Osteoblast (primary cell): ENCODE measurements around the gene OR2A42. TPM values are rescaled to one million over a fixed set of nuclear protein-coding genes. Genes with fewer than 3 reads are reported as not detected.
"Not testable (repeated sequence)": the region's sequence is repeated elsewhere in the genome, so short reads cannot be mapped to it uniquely, and the experiment has no call there.

ENCODE experiments used
- DNase-seq: peaks from one replicate; pipeline ENCODE4 v3.0.0; 2011; ENCODE audit warnings: low spot score, mixed read lengths; ENCODE audit not compliant: insufficient read length; ENCODE audit errors: missing footprints
- H2AFZ ChIP-seq: 2 replicates; pipeline ENCODE4 v1.6.0; 2011; ENCODE audit warnings: mild to moderate bottlenecking, low read length
- H3K27ac ChIP-seq: 2 replicates; pipeline ENCODE4 v1.5.1; 2011; ENCODE audit warnings: mild to moderate bottlenecking, low read depth, low read length, moderate library complexity
- H3K27me3 ChIP-seq: 2 replicates; pipeline ENCODE4 v1.6.0; 2012; ENCODE audit warnings: mild to moderate bottlenecking, control low read depth, inconsistent platforms, low read length, moderate library complexity; ENCODE audit not compliant: insufficient read depth
- H3K36me3 ChIP-seq: 2 replicates; pipeline ENCODE4 v1.5.1; 2011; ENCODE audit warnings: mild to moderate bottlenecking, low read length, control low read depth, moderate library complexity; ENCODE audit not compliant: insufficient read depth
- H3K4me1 ChIP-seq: 2 replicates; pipeline ENCODE4 v1.5.1; 2011; ENCODE audit warnings: mild to moderate bottlenecking, low read length, control low read depth, moderate library complexity; ENCODE audit not compliant: insufficient read depth
- H3K4me2 ChIP-seq: 2 replicates; pipeline ENCODE4 v1.6.0; 2011; ENCODE audit warnings: mild to moderate bottlenecking, low read length; ENCODE audit not compliant: insufficient read depth
- H3K4me3 ChIP-seq: fragments of 200-600 bp; sonication (generic); 3 replicates; pipeline ENCODE4 v1.5.1; 2012; ENCODE audit warnings: mild to moderate bottlenecking, low read length, inconsistent platforms; ENCODE audit not compliant: insufficient read depth
- H3K79me2 ChIP-seq: 2 replicates; pipeline ENCODE4 v1.6.0; 2012; ENCODE audit warnings: mild to moderate bottlenecking, low read length, control low read depth, inconsistent platforms; ENCODE audit not compliant: insufficient read depth
- H3K9me3 ChIP-seq: 2 replicates; pipeline ENCODE4 v1.5.1; 2011; ENCODE audit warnings: low read depth, low read length, control low read depth
- H4K20me1 ChIP-seq: 2 replicates; pipeline ENCODE4 v1.6.0; 2012; ENCODE audit warnings: mild to moderate bottlenecking, low read length, control low read depth; ENCODE audit not compliant: insufficient read depth
- total RNA-seq: library from RNA; depleted of rRNA; stranded (reverse); fragments of >200 nt; gene quantifications from 2 replicates; pipeline ENCODE4 v1.2.3, GENCODE V29; 2012

The OR2A42 gene
- total RNA-seq, 1 donor = under 0.01 TPM

DNA sequence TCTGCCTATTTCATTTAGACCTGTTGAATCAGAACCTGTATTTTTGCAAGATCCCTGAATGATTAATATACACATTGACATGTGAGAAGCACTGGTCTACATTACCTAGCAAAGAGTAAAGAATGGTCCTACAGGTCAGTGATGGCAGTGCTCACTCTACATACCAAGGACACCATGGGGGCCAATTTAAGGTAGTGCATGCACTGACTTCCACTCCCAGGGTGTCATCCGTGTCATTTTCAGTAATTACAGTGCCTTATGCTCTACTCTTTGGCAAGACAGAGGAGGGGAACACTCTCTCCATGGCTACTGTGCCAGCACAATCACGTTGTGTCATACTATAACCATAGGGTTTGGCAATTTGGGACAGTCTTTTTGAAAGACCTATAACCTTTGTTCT lies 6.0 kb upstream of the OR2A42 start:
- H4K20me1 ChIP-seq, H3K36me3 ChIP-seq, H2AFZ ChIP-seq, DNase-seq, H3K27me3 ChIP-seq, H3K4me2 ChIP-seq, H3K27ac ChIP-seq, H3K9me3 ChIP-seq, H3K4me3 ChIP-seq, H3K4me1 ChIP-seq, H3K79me2 ChIP-seq: not testable (repeated sequence)

DNA sequence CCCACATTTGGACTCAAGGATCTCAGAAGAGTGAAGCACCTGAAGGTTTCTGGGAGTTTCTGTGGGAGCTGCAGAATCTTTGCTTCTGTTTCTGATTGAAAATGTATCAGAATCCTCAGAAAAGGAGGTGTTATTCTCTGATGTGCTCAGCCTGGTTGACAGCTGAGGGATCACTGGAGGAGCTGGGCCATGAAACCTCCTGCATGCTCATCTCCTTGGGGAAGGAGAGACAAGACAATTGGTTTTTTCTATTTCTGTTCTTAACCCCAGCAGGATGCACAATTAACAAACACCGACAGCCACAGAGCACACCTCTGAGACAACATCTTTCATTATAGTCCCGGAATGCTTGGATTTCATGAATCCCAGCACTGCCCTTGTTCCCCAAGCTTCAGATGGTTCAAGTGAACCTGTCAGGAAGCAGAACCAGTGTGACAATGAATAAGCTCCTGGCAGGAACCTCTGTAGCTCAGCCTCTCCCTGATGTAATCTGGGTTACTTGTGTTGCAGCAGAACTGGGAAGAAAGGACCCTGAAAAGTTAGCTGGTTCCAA lies 799 bp downstream of the OR2A42 start:
- not testable (repeated sequence) for H3K36me3 ChIP-seq, H3K9me3 ChIP-seq, H4K20me1 ChIP-seq, H3K4me2 ChIP-seq, H3K27me3 ChIP-seq, H3K4me1 ChIP-seq, H3K4me3 ChIP-seq, H3K79me2 ChIP-seq, DNase-seq, H2AFZ ChIP-seq, H3K27ac ChIP-seq

DNA sequence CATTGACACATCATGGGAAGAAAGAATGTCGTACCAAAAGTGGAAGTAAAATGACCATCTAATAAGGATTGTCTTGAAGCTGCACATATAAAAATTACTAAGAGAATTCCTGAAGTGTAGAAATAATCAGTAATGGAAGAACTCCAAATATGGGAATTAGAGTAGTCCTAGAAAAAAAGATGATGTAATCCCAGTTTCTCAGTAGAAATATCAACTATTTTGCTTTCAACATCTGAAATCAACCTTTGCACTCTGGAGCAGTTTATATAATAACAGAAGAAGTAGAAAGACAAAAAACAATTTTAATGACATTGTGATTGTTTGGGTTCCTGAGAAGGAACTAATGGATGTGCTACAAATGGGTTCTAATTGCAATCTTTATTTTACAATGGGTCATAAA lies 6.4 kb downstream of the OR2A42 start:
- H3K27me3 ChIP-seq, H4K20me1 ChIP-seq, H3K4me2 ChIP-seq, H3K79me2 ChIP-seq, DNase-seq, H2AFZ ChIP-seq, H3K4me3 ChIP-seq, H3K27ac ChIP-seq, H3K4me1 ChIP-seq, H3K9me3 ChIP-seq, H3K36me3 ChIP-seq: not testable (repeated sequence)

- H3K4me2 ChIP-seq, H3K9me3 ChIP-seq, H3K27ac ChIP-seq, H3K27me3 ChIP-seq, DNase-seq, H4K20me1 ChIP-seq, H2AFZ ChIP-seq, H3K4me1 ChIP-seq, H3K4me3 ChIP-seq, H3K36me3 ChIP-seq, H3K79me2 ChIP-seq: not testable (repeated sequence)
Measured at GRCh38 chr7:144231027-144231426, 8.4 kb downstream of the OR2A42 start.

DNA sequence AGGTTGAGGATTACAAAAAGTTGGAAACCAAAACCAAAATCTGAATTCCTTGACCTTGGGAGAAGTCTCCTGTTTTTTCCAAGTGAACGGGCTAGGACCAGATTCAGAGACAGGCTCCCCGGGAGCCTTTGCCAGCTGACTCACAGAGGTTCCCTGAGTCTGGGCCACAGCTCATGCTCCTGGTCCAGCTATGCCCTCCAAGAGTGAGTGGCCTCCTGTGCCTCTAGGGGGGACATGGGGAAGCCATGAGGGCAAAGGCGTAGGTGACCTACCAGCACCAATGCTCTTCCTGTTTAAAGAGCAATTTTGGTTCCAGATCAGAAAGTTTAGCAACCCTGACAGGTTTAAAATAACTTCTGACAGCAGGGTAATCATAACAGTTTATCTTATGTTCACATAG lies 10.6 kb downstream of the OR2A42 start:
- DNase-seq, H3K4me2 ChIP-seq, H3K4me1 ChIP-seq, H3K79me2 ChIP-seq, H2AFZ ChIP-seq, H3K27me3 ChIP-seq, H3K36me3 ChIP-seq, H3K4me3 ChIP-seq, H4K20me1 ChIP-seq, H3K27ac ChIP-seq, H3K9me3 ChIP-seq: not testable (repeated sequence)

DNA sequence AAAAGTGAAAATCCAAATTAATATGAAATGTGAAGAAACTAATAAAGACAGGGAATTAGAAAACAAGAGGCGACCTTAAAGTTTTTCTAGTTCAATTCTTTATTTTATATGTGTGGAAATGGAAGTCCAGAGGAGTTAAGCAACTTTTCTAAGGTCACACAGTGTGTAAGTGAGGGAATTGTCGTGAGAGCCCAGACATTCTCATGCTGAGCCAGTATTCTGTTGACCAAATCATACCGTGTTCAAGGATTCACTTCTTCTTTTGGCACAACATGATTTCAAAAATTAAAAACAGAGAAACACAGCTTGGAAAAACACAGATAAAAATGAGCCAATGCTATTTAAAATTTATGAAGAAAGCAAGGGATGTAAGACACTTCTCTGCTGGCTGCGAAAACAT lies 12.5 kb downstream of the OR2A42 start:
- H3K9me3 ChIP-seq, DNase-seq, H3K27ac ChIP-seq, H3K36me3 ChIP-seq, H2AFZ ChIP-seq, H3K79me2 ChIP-seq, H3K4me2 ChIP-seq, H3K27me3 ChIP-seq, H3K4me1 ChIP-seq, H4K20me1 ChIP-seq, H3K4me3 ChIP-seq: not testable (repeated sequence)

DNA sequence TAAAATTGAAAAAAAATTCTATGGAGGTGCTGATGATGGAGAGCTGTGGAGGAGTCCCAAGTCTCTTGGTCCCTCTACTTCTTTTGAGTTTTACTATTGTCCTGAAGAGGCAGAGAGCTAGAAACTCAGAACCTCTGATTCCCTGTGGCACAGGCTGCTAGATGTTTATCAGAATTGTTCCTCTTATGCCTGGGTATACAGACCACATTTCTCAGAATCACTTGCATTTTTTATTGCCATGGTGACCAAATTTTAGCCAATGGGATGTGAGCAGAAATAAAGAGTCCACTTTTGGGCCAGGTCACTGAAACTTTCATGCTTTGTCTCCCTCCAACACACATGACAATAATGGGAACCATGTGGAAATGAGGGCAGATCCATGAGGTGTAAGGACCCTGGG lies 15.7 kb downstream of the OR2A42 start:
- not testable (repeated sequence) for H3K4me3 ChIP-seq, H3K9me3 ChIP-seq, H3K27ac ChIP-seq, H2AFZ ChIP-seq, H3K36me3 ChIP-seq, H4K20me1 ChIP-seq, DNase-seq, H3K4me1 ChIP-seq, H3K4me2 ChIP-seq, H3K27me3 ChIP-seq, H3K79me2 ChIP-seq

DNA sequence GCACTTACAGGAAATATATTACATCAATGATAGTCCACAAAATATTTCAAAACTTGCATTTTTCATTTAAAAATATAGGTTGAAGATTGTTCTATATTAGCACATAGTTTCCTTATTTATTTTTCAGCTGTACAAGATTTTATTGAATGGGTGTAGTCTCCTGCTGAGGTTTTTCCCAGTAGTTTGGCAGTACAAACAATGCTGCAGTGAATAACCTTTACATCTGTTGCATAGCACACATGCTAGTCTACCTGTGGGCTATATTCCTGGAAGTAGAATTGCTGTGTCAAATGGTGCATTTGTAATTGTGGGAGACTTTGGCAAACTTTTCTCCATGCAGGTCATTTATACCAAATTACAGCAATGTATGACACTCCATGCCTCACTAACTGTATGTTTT lies 18.9 kb downstream of the OR2A42 start:
- H3K4me1 ChIP-seq, H3K36me3 ChIP-seq, H3K79me2 ChIP-seq, H3K27ac ChIP-seq, H4K20me1 ChIP-seq, H3K27me3 ChIP-seq, DNase-seq, H3K4me3 ChIP-seq, H2AFZ ChIP-seq, H3K9me3 ChIP-seq, H3K4me2 ChIP-seq: not testable (repeated sequence)

DNA sequence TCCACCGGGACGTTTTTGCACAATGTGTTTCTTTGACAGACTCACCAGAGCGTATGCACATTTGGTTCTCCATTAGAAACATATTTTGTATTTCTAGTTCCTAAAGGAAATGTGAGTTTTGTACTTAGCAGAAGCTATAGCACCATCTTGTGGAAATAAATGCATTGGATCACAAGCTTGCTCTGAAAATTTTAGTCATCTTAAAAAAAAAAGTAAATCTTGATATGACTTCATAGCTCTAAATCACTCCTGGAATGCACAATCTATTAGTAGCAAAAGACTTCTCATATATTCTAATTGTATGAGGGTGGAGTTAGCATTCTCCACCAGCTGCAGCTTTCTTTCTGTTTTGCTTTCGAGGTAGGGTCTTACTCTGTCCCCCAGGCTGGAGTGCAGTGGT lies 20.3 kb downstream of the OR2A42 start:
- not testable (repeated sequence) for H3K36me3 ChIP-seq, H4K20me1 ChIP-seq, H3K4me2 ChIP-seq, H3K4me1 ChIP-seq, H3K27ac ChIP-seq, H2AFZ ChIP-seq, H3K79me2 ChIP-seq, DNase-seq, H3K9me3 ChIP-seq, H3K27me3 ChIP-seq, H3K4me3 ChIP-seq
